Panc1 (cell line): Measurements from ENCODE around the gene PDE9A. TPM values are rescaled to one million over a fixed set of nuclear protein-coding genes. Genes with fewer than 3 reads are reported as not detected.

Experiments
- ATAC-seq: fragments of 200-7000 bp; cut with Tn5 transposase; 2 replicates; pipeline ENCODE4 v1.9.1; 2020; ENCODE audit warnings: mild to moderate bottlenecking, moderate library complexity
- BruUV-seq: library from RNA; stranded (reverse); fragments of 400-500 nt; replicated peaks from 2 replicates; lab custom pipeline; 2021; lab: Mats Ljungman, UMichigan
- CTCF ChIA-PET: fragments of 300-600 bp; sonication (Branson Sonifier 250); formaldehyde crosslinking; loops from one replicate; lab custom pipeline; 2022; ENCODE audit warnings: antibody characterized with exemption; lab: Charles Lee
- POLR2A ChIA-PET: fragments of 300-600 bp; sonication (Branson Sonifier 250); formaldehyde crosslinking; loops from one replicate; lab custom pipeline; 2022; ENCODE audit warnings: antibody characterized with exemption; lab: Charles Lee
- DNase-seq: peaks from one replicate; pipeline ENCODE4 v3.0.0-alpha.2; 2010; ENCODE audit warnings: low read depth, low spot score
- H3K27ac ChIP-seq: 2 replicates; pipeline ENCODE4 v1.5.1; 2011; ENCODE audit warnings: mild to moderate bottlenecking, low read length, inconsistent platforms
- H3K27me3 ChIP-seq: fragments of 200-500 bp; sonication (Bioruptor generic); 2 replicates; pipeline ENCODE4 v1.6.0; 2014; ENCODE audit warnings: low read length, inconsistent platforms; ENCODE audit not compliant: control insufficient read depth, insufficient read depth
- H3K36me3 ChIP-seq: fragments of 200-500 bp; sonication (Bioruptor generic); 2 replicates; pipeline ENCODE4 v1.5.1; 2014; ENCODE audit warnings: inconsistent platforms, mild to moderate bottlenecking, low read length, moderate library complexity; ENCODE audit not compliant: control insufficient read depth, insufficient read depth
- H3K4me1 ChIP-seq: 2 replicates; pipeline ENCODE4 v1.5.1; 2011; ENCODE audit warnings: inconsistent platforms, mild to moderate bottlenecking, low read length, moderate library complexity; ENCODE audit not compliant: control insufficient read depth, insufficient read depth
- H3K4me3 ChIP-seq, 2 experiments: 2 replicates each; pipeline ENCODE4 v1.5.1; 2011 to 2012; ENCODE audit warnings: low read depth in 2 of 2, low read length in 2 of 2, mild to moderate bottlenecking in 2 of 2, inconsistent platforms in 1 of 2, moderate library complexity in 1 of 2
- H3K9me3 ChIP-seq: fragments of 200-500 bp; sonication (Bioruptor generic); 2 replicates; pipeline ENCODE4 v1.5.1; 2014; ENCODE audit warnings: low read depth, mild to moderate bottlenecking, inconsistent platforms, low read length, moderate library complexity; ENCODE audit not compliant: control insufficient read depth, insufficient read depth
- POLR2AphosphoS5 ChIP-seq: IDR thresholded peaks from 2 replicates; pipeline ENCODE4 v1.6.1; 2012; ENCODE audit warnings: mild to moderate bottlenecking, low read depth, low read length, moderate library complexity
- SIN3A ChIP-seq: IDR thresholded peaks from 2 replicates; pipeline ENCODE4 v1.6.1; 2012; ENCODE audit warnings: low read depth, mild to moderate bottlenecking, low read length, moderate library complexity, borderline replicate concordance; ENCODE audit not compliant: insufficient read depth
- TCF7L2 ChIP-seq: IDR thresholded peaks from 2 replicates; pipeline ENCODE4 v1.6.1; 2011; ENCODE audit warnings: mild to moderate bottlenecking, low read depth, low read length, inconsistent platforms
- in situ Hi-C: cut with HindIII; loops from 2 replicates; pipeline ENCODE4 v1.10.0; 2016; ENCODE audit warnings: low sequenced_read_pairs, low pct_unique_long_range_greater_than_20kb
- intact Hi-C: fragments of 100-400 bp; cut with micrococcal nuclease; formaldehyde crosslinking; loops from one replicate; pipeline ENCODE4 v1.10.0; 2022; ENCODE audit not compliant: unreplicated experiment
- total RNA-seq: library from RNA; stranded (reverse); gene quantifications from one replicate; pipeline ENCODE4 v1.2.1, GENCODE V29; 2021; ENCODE audit not compliant: unreplicated experiment
- TF ChIP-seq, protein P1 (sequence below): fragments of 450-650 bp; IDR thresholded peaks from 2 replicates; pipeline ENCODE4 v1.5.1; 2017; ENCODE audit warnings: mild to moderate bottlenecking
- TF ChIP-seq, protein P2 (sequence below), 2 experiments: IDR thresholded peaks; 2 replicates each; pipeline ENCODE4 v1.6.1; 2011 to 2012; ENCODE audit warnings: low read depth in 2 of 2, control low read depth in 1 of 2, low read length in 1 of 2, mild to moderate bottlenecking in 1 of 2, moderate library complexity in 1 of 2; ENCODE audit not compliant: insufficient read depth in 1 of 2

PDE9A gene
- total RNA-seq, 1 experiment from 2014 or later = 0.72 TPM

DNA sequence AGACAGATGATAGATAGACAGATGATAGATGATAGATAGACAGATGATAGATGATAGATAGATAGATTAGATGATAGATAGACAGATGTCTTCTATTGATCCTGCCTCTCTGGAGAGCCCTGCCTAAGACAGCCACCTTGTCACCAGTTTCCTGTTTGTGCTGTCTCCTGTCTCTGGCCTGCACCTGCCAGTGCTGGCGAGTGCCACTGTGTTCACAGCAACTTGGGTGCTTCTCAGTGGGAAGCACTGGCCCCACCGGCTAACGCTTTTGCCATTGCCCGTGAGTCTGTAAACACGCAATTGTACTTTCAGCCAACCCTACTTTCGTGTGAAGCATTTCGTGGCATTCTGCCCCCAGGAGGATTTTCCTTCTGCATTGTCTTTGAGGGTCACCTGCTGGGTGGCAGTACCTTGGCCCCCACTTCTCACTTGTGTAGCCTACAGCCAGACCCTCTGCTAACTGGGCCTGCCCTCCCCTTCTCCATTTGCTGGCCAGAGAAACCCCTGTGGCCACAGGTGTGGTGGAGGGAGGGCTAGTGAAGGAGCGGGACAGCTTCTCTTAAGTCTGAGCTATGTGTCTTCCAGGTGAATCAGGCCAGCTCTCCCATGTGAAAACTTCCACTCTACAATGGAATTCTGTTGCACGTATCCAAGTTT lies 23.4 kb upstream of the PDE9A start:
- intact Hi-C loops (no loop called here), in situ Hi-C loops (no loop called here)
- no TSS peak for BruUV-seq
- ChIA-PET CTCF (no interaction called here), POLR2A (no interaction called here)
- no peaks in the 10 kb centered on the region for H3K27me3 ChIP-seq
- H3K36me3 ChIP-seq = no peaks in the 10 kb centered on the region
- H3K4me1 ChIP-seq = no peaks in the 10 kb centered on the region
- no peak for TF ChIP-seq SIN3A
- no peak for TF ChIP-seq POLR2AphosphoS5
- TF ChIP-seq, protein P1, sequence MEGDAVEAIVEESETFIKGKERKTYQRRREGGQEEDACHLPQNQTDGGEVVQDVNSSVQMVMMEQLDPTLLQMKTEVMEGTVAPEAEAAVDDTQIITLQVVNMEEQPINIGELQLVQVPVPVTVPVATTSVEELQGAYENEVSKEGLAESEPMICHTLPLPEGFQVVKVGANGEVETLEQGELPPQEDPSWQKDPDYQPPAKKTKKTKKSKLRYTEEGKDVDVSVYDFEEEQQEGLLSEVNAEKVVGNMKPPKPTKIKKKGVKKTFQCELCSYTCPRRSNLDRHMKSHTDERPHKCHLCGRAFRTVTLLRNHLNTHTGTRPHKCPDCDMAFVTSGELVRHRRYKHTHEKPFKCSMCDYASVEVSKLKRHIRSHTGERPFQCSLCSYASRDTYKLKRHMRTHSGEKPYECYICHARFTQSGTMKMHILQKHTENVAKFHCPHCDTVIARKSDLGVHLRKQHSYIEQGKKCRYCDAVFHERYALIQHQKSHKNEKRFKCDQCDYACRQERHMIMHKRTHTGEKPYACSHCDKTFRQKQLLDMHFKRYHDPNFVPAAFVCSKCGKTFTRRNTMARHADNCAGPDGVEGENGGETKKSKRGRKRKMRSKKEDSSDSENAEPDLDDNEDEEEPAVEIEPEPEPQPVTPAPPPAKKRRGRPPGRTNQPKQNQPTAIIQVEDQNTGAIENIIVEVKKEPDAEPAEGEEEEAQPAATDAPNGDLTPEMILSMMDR = no peak
- no peak for TF ChIP-seq TCF7L2
- TF ChIP-seq, protein P2, sequence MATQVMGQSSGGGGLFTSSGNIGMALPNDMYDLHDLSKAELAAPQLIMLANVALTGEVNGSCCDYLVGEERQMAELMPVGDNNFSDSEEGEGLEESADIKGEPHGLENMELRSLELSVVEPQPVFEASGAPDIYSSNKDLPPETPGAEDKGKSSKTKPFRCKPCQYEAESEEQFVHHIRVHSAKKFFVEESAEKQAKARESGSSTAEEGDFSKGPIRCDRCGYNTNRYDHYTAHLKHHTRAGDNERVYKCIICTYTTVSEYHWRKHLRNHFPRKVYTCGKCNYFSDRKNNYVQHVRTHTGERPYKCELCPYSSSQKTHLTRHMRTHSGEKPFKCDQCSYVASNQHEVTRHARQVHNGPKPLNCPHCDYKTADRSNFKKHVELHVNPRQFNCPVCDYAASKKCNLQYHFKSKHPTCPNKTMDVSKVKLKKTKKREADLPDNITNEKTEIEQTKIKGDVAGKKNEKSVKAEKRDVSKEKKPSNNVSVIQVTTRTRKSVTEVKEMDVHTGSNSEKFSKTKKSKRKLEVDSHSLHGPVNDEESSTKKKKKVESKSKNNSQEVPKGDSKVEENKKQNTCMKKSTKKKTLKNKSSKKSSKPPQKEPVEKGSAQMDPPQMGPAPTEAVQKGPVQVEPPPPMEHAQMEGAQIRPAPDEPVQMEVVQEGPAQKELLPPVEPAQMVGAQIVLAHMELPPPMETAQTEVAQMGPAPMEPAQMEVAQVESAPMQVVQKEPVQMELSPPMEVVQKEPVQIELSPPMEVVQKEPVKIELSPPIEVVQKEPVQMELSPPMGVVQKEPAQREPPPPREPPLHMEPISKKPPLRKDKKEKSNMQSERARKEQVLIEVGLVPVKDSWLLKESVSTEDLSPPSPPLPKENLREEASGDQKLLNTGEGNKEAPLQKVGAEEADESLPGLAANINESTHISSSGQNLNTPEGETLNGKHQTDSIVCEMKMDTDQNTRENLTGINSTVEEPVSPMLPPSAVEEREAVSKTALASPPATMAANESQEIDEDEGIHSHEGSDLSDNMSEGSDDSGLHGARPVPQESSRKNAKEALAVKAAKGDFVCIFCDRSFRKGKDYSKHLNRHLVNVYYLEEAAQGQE (IDR thresholded peaks at IDR 0.05; ENCODE audit: insufficient read depth in 1 of 2, low read depth in 2 of 2, low read length in 1 of 2) = no peak
- ATAC-seq = no peak
- DNase-seq = no peak
- H3K4me3 ChIP-seq = no peak overlapping the region
- H3K9me3 ChIP-seq = no peaks in the 10 kb centered on the region
- H3K27ac ChIP-seq = no peak overlapping the region

GRCh38 chr21:42630626-42631025 lies 22.8 kb upstream of the PDE9A start:
- CTCF ChIA-PET = no interaction called here
- in situ Hi-C loops = no loop called here
- no peaks in the 10 kb centered on the region for H3K36me3 ChIP-seq
- TF ChIP-seq POLR2AphosphoS5 (no peak), SIN3A (no peak)
- TF ChIP-seq, protein P2 (IDR thresholded peaks at IDR 0.05; ENCODE audit: insufficient read depth in 1 of 2, low read depth in 2 of 2, low read length in 1 of 2) = no peak
- TF ChIP-seq, protein P1 = no peak
- DNase-seq (no peak), ATAC-seq (no peak)
- H3K27me3 ChIP-seq = no peaks in the 10 kb centered on the region
- no peak overlapping the region for H3K4me3 ChIP-seq
- BruUV-seq = no TSS peak
- H3K27ac ChIP-seq = no peak overlapping the region
- POLR2A ChIA-PET = no interaction called here
- no peaks in the 10 kb centered on the region for H3K4me1 ChIP-seq
- intact Hi-C loops = no loop called here
- H3K9me3 ChIP-seq = no peaks in the 10 kb centered on the region
